ENCODE data around the gene GTPBP10.
"Not testable (repeated sequence)": the region's sequence is repeated elsewhere in the genome, so short reads cannot be mapped to it uniquely, and the experiment has no call there.

GTPBP10 gene

DNA sequence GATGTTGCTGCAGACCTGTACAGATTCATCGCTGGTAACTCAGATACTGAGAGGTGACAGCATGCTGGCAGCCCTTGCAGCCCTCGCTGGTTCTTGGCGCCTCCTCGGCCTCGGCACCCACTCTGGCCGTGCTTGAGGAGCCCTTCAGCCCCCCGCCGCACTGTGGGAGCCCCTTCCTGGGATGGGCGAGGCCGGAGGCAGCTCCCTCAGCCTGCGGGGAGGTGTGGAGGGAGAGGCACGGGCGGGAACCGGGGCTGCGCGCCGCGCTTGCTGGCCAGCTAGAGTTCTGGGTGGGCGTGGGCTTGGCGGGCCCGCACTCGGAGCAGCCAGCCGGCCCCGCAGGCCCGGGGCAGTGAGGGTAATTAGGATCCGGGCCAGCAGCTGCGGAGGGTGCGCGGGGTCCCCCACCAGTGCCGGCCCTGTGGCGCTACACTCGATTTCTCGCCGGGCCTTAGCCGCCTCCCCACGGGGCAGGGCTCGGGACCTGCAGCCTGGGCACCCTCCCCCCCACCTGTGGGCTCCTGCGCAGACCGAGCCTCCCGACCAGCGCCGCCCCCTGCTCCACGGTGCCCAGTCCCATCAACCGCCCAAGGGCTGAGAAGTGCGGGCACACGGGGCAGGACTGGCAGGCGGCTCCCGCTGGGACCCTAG, 12.2 kb upstream of the GTPBP10 start:
- TF ChIP-seq, protein P1, sequence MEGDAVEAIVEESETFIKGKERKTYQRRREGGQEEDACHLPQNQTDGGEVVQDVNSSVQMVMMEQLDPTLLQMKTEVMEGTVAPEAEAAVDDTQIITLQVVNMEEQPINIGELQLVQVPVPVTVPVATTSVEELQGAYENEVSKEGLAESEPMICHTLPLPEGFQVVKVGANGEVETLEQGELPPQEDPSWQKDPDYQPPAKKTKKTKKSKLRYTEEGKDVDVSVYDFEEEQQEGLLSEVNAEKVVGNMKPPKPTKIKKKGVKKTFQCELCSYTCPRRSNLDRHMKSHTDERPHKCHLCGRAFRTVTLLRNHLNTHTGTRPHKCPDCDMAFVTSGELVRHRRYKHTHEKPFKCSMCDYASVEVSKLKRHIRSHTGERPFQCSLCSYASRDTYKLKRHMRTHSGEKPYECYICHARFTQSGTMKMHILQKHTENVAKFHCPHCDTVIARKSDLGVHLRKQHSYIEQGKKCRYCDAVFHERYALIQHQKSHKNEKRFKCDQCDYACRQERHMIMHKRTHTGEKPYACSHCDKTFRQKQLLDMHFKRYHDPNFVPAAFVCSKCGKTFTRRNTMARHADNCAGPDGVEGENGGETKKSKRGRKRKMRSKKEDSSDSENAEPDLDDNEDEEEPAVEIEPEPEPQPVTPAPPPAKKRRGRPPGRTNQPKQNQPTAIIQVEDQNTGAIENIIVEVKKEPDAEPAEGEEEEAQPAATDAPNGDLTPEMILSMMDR (IDR thresholded peaks at IDR 0.05; ENCODE audit: low read depth, low read length, missing control alignments), result no peak
- no peak overlapping the region for H3K4me3 ChIP-seq (replicated peaks; ENCODE audit: low read depth, low read length)
- DNase-seq (ENCODE audit: extremely low read depth, low read depth), result no peak

DNA sequence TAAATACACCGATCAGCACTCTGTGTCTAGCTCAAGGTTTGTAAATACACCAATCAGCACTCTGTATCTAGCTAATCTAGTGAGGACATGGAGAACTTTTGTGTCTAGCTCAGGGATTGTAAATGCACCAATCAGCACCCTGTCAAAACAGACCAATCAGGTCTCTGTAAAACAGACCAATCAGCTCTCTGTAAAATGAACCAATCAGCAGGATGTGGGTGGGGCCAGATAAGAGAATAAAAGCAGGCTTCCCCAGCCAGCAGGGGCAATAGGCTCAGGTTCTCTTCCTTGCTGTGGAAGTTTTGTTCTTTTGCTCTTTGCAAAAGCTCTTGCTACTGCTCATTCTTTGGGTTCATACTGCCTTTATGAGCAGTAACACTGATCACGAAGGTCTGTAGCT, 11.6 kb upstream of the GTPBP10 start:
- not testable (repeated sequence) for DNase-seq (ENCODE audit: extremely low read depth, low read depth)

DNA sequence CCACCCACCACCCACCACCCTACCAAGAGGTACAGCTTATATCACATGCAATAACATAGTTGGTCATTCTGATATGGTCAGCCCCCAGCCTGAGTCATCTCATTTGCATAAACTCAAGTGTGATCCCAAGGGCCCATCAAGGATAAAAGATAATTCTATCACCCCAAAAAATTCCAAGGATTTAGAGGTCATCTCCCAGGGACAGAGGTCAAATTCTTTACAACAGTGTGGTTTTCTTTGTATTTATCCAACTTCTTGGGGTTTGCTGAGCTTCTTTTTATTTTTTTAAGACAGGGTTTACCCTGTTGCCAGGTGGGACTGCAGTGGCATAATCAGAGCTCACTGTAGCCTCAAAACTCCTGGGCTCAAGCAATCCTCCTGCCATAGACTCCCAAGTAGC, 9.4 kb upstream of the GTPBP10 start:
- DNase-seq (ENCODE audit: extremely low read depth, low read depth), result no peak
- TF ChIP-seq, protein P1 (IDR thresholded peaks at IDR 0.05; ENCODE audit: low read depth, low read length, missing control alignments), result no peak
- H3K4me3 ChIP-seq (replicated peaks; ENCODE audit: low read depth, low read length), result no peak overlapping the region

More for the DNA sequence above, 11.6 kb upstream of the GTPBP10 start:
- not testable (repeated sequence) for H3K4me3 ChIP-seq (replicated peaks; ENCODE audit: low read depth, low read length)

DNA sequence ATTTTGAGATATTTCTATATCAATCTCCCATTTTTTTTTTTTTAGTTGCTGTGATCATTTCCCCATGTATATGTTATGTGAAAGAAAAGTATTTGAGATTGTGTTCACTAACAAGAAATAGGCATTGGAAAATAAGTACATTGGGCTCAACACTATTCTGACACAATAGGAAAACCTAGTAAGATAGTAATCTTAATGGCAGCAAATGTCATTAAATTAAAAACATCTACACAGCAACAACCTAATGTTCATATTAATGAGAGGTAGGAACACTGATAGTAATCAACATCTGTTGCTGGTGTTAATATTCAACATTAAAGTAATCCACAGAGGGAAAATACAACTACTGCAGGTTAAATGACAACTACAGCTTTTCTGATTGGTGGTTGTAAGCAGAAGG, 1.5 kb upstream of the GTPBP10 start:
- DNase-seq (ENCODE audit: extremely low read depth, low read depth), result no peak
- no peak overlapping the region for H3K4me3 ChIP-seq (replicated peaks; ENCODE audit: low read depth, low read length)
- TF ChIP-seq, protein P1 (IDR thresholded peaks at IDR 0.05; ENCODE audit: low read depth, low read length, missing control alignments), result no peak

DNA sequence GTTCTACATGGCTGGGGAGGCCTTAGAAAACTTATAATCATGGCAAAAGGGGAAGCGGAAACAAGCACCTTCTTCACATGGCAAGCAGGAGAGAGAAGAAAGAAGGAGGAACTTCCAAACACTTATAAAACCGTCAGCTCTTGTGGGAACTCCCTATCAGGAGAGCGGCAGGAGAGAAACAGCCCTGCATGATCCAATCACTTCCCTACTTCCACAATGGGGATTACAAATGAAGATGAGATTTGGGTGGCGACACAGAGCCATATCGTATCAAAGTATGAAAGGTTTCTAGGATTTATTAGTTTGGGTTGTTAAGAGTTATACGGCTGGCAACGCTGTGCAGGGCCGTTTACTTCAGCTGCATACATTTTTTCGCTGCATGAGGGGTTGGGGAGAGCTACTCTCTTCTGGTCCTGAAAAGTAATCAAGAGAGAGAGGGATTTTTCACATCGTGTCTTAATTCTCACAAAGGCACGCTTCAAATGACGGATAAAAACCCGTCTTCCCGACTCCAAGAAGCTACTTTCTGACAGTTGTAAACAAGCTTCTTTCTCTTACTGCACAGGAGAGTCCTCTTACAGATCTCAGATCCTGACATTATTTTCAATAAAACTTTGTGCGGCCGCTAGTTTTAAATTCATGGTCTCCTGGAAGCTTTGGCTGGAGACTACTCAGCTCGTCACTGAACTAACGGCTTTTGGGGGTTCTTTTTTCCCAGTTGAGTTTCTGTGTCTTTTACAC, 751 bp upstream of the GTPBP10 start:
- peak overlapping the region; percentile 73 for H3K4me3 ChIP-seq (replicated peaks; ENCODE audit: low read depth, low read length)
- DNase-seq (ENCODE audit: extremely low read depth, low read depth), result no peak
- TF ChIP-seq, protein P1 (IDR thresholded peaks at IDR 0.05; ENCODE audit: low read depth, low read length, missing control alignments), result no peak

DNA sequence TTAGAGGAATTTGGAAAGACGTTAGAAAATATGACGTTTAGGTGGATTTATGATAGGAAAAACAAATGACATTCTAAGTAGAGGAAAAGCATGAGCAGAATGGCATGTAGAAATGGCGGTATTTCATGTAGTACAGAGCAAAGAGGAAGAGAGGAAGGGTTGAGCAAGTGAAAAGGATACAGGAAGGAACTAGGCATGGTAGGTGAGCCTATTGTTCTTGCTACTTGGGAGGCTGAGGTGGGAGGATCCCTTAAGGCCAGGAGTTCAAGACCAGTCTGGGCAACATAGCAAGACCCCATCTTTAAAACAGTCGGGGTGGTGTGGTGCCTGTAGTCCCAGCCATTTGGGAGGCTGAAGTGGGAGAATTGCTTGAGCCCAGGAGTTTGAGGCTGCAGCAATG, 1.2 kb downstream of the GTPBP10 start:
- H3K4me3 ChIP-seq (replicated peaks; ENCODE audit: low read depth, low read length), result peak overlapping the region; percentile 73
- TF ChIP-seq, protein P1 (IDR thresholded peaks at IDR 0.05; ENCODE audit: low read depth, low read length, missing control alignments), result no peak
- DNase-seq (ENCODE audit: extremely low read depth, low read depth), result no peak

DNA sequence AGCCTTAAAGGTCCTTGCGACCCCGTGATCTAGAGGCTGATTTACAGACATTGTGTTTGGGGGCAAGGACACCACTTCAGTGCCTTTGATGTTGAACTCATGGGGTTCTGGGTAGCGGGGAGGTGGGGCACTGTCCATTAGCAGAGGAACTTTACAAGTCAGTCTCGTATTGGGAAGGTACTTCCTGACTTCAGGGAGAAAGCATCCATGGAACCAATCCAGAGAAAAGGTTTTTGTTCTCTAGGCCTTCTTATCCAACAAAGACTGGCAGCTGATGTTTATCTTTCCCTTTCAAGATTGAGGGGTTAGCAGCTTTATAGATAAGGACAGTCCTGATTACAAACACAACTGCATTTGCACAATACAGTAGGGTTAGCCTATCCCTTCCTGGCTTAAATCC, 2.8 kb downstream of the GTPBP10 start:
- no peak overlapping the region for H3K4me3 ChIP-seq (replicated peaks; ENCODE audit: low read depth, low read length)
- TF ChIP-seq, protein P1 (IDR thresholded peaks at IDR 0.05; ENCODE audit: low read depth, low read length, missing control alignments), result no peak

DNA sequence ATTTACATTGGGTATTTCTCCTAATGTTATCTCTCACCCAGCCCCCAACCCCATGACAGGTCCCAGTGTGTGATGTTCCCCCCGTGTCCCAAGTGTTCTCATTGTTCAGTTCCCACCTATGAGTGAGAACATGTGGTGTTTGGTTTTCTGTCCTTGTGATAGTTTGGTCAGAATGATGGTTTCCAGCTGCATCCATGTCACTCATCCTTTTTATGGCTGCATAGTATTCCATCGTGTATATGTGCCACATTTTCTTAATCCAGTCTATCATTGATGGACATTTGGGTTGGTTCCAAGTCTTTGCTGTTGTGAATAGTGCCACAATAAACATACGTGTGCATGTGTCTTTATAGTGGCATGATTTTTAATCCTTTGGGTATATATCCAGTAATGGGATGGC, 3.5 kb downstream of the GTPBP10 start:
- DNase-seq (ENCODE audit: extremely low read depth, low read depth); H3K4me3 ChIP-seq (replicated peaks; ENCODE audit: low read depth, low read length): not testable (repeated sequence)

More for the DNA sequence above, 2.8 kb downstream of the GTPBP10 start:
- DNase-seq (ENCODE audit: extremely low read depth, low read depth), result no peak
